Natural killer cell (primary cell): ENCODE data around the gene CHKA. TPM values are rescaled to one million over a fixed set of nuclear protein-coding genes. Genes with fewer than 3 reads are reported as not detected.
A peak's percentile ranks its signal among the peaks of the same experiment; 100 is the strongest.

ENCODE experiments used
- ATAC-seq, 3 donors: fragments of 150-1000 bp in 2 of 3; fragments of 200-7000 bp in 1 of 3; cut with Tn5 transposase; 1 replicate in 1 of 3; 2 replicates in 2 of 3; pipeline ENCODE4 v1.10.0; 2021; ENCODE audit warnings: mild to moderate bottlenecking in 2 of 3, moderate library complexity in 2 of 3
- DNase-seq, 2 donors: peaks; one replicate each; pipeline versions ENCODE4 v3.0.0 to v3.0.0-alpha.2; 2013 to 2021; ENCODE audit warnings: mixed read lengths in 1 of 2
- H3K27ac ChIP-seq: one replicate; pipeline ENCODE4 v1.5.1; 2013; ENCODE audit warnings: mild to moderate bottlenecking, low read length
- H3K27me3 ChIP-seq: one replicate; pipeline ENCODE4 v1.6.1; 2013; ENCODE audit warnings: low read length; ENCODE audit not compliant: control insufficient read depth, insufficient read depth
- H3K36me3 ChIP-seq: one replicate; pipeline ENCODE4 v1.6.1; 2013; ENCODE audit warnings: low read length; ENCODE audit not compliant: control insufficient read depth, insufficient read depth
- H3K4me1 ChIP-seq: one replicate; pipeline ENCODE4 v1.6.1; 2013; ENCODE audit warnings: low read length; ENCODE audit not compliant: control insufficient read depth, insufficient read depth
- H3K4me3 ChIP-seq: one replicate; pipeline ENCODE4 v1.5.1; 2013; ENCODE audit warnings: low read length
- H3K9me3 ChIP-seq: one replicate; pipeline ENCODE4 v1.6.1; 2013; ENCODE audit warnings: low read length; ENCODE audit not compliant: control insufficient read depth, insufficient read depth
- H3K27ac Mint-ChIP-seq, 2 donors: one replicate each; pipeline ENCODE4 v1.8.0; 2022; ENCODE audit warnings: mild to moderate bottlenecking in 2 of 2, mixed read lengths in 2 of 2, moderate library complexity in 1 of 2
- H3K27me3 Mint-ChIP-seq, 2 donors: one replicate each; pipeline ENCODE4 v1.8.0; 2022; ENCODE audit warnings: low read depth in 2 of 2, mixed read lengths in 2 of 2
- H3K36me3 Mint-ChIP-seq: one replicate; pipeline ENCODE4 v1.8.0; 2022; ENCODE audit warnings: mixed read lengths
- H3K4me1 Mint-ChIP-seq, 2 donors: one replicate each; pipeline ENCODE4 v1.8.0; 2022; ENCODE audit warnings: mixed read lengths in 2 of 2
- H3K4me3 Mint-ChIP-seq: one replicate; pipeline ENCODE4 v1.8.0; 2022; ENCODE audit warnings: mild to moderate bottlenecking, moderate library complexity, mixed read lengths
- H3K9me3 Mint-ChIP-seq, 2 donors: one replicate each; pipeline ENCODE4 v1.8.0; 2022; ENCODE audit warnings: mixed read lengths in 2 of 2
- WGBS: methylation state at CpG from one replicate; pipeline ENCODE4 v1.1.7; 2013; ENCODE audit warnings: missing lambda C conversion rate; ENCODE audit not compliant: insufficient coverage; 5-methylcytosine and 5-hydroxymethylcytosine counted together
- intact Hi-C: fragments of 100-400 bp; cut with micrococcal nuclease; formaldehyde crosslinking; loops from one replicate; pipeline ENCODE4 v1.14.2; 2022
- total RNA-seq, 4 donors: library from RNA; stranded (reverse); fragments of 120-200 nt in 1 of 4; gene quantifications; one replicate each; pipeline versions ENCODE4 v1.2.3 to v1.2.4, GENCODE V29; 2013 to 2022
- TF ChIP-seq, protein P1 (sequence below): fragments of 200-600 bp; IDR thresholded peaks from one replicate; pipeline ENCODE4 v1.8.0; 2022; ENCODE audit warnings: antibody characterized with exemption

Gene CHKA
- total RNA-seq, 3 donors from 2014 or later (not counting 1 experiment from before 2014, with no cell fraction given) = 15.8 to 24.6 (median 24.4) TPM

DNA sequence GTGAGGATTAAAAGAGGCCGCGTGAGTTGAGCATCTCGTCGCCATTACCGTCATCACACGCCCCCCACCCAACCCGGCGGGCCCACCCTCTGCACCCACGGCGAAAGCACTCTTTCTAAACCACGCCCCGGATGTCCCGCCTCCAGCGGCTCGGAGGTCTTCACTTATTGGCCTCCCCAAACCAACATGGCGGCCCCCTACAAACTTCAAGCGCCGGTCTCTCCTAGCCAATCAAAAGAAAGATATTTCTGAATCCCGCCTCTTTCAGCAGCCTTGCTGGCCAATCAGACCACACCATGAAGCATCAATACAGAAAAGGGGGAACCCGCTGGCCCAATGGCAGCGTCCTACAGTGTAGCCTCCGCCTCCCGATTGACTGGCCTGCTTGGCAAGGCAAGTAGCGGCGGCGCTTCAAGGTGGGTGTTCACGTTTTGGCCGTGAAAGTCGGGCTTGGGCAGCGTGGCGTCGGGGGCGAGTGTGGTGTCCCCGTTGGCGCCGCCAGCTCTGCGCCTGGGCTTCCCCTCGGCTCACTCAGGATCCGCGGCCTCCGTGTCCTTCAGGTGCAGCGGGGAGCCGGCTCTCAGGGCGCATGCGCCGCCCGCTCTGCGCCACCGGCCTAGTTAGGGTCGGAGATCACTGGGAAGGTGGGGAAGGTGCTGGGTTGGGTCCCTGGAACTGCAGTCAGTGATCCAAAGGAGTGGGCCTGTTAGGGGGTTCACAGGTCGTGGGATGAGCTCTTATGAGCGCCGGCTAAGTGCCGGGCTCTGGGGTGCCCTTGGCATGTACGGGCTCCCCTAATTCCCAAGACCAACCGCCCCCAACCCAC is 90.7 kb downstream of the CHKA start, which contains the start of gene NDUFS8:
NDUFS8 (plus strand) TSS at position 364 of the 826 bp plus-strand sequence. CDS start 1,471 bp downstream, outside the sequence.
- Mint-ChIP-seq H3K36me3 (no peaks in the 10 kb centered on the region), H3K4me1 (peaks cover 18 to 41% of the 10 kb centered on the region in 2 donors), H3K4me3 (peak within 1 kb of the TSS; percentile 92), H3K27ac (peak within 1 kb of the TSS; percentile 88 to 89), H3K27me3 (no peaks in the 10 kb centered on the region), H3K9me3 (no peaks in the 10 kb centered on the region)
- intact Hi-C loops = loop anchor here (1.0 kb wide), 1 partner anchor 10 kb away; no protein-coding TSS in a partner anchor
- peak; percentile 92 to 99 (median 96) for ATAC-seq
- Histone ChIP-seq H3K36me3 (peaks cover 15% of the 10 kb centered on the region), H3K4me3 (peak within 1 kb of the TSS; percentile 87), H3K9me3 (no peaks in the 10 kb centered on the region), H3K4me1 (peaks cover 57% of the 10 kb centered on the region), H3K27me3 (no peaks in the 10 kb centered on the region), H3K27ac (peak within 1 kb of the TSS; percentile 69)
- TF ChIP-seq, protein P1, sequence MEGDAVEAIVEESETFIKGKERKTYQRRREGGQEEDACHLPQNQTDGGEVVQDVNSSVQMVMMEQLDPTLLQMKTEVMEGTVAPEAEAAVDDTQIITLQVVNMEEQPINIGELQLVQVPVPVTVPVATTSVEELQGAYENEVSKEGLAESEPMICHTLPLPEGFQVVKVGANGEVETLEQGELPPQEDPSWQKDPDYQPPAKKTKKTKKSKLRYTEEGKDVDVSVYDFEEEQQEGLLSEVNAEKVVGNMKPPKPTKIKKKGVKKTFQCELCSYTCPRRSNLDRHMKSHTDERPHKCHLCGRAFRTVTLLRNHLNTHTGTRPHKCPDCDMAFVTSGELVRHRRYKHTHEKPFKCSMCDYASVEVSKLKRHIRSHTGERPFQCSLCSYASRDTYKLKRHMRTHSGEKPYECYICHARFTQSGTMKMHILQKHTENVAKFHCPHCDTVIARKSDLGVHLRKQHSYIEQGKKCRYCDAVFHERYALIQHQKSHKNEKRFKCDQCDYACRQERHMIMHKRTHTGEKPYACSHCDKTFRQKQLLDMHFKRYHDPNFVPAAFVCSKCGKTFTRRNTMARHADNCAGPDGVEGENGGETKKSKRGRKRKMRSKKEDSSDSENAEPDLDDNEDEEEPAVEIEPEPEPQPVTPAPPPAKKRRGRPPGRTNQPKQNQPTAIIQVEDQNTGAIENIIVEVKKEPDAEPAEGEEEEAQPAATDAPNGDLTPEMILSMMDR = no peak
- DNase-seq = peak; percentile 93 to 97
- 0% methylated on average over 51 of the region's 56 CpGs for WGBS

DNA sequence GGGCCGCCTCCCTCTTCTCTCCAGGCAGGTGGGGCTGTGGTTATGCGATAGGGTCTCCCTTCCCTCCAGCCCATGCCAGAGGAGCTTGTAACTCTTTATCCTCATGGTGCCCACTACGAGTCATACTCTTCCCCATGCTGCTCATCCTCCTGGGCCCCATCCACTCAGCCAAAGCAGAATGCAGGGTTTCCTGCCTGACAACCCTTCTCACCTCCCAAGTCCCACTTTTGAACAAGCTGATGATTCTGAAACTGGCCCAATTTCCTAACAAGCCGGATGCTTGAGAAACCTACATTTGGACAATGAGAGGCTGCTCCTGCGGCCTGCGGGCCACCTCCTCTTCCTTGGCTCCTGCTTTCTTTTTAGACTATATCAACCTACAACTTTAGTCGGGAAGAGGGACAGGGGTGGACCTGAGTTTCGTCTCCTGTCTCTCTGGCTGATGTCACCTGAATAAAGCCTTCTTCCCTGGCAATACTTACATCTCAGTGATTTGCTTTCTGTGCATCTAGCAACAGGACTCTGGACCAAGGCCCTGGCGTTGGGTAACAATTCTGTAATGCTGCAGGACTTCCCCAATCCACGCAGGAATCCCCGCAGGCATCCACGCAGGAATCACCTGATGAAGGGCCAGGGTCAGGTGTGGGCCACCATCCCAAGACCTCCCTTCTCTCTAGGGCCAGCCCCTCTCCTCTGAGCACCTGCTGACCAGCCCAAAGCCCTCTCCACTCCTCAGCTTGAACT is 92.2 kb downstream of the CHKA start:
- Mint-ChIP-seq H3K36me3 (no peaks in the 10 kb centered on the region), H3K27me3 (no peaks in the 10 kb centered on the region), H3K9me3 (no peaks in the 10 kb centered on the region), H3K4me1 (peaks cover 18 to 48% of the 10 kb centered on the region in 2 donors), H3K27ac (peak overlapping the region in 1 of 2 donors; percentile 89), H3K4me3 (peak overlapping the region; percentile 92)
- ATAC-seq = no peak
- Histone ChIP-seq H3K4me3 (no peak overlapping the region), H3K27ac (no peak overlapping the region), H3K9me3 (no peaks in the 10 kb centered on the region), H3K4me1 (peaks cover 58% of the 10 kb centered on the region), H3K36me3 (peaks cover 13% of the 10 kb centered on the region), H3K27me3 (no peaks in the 10 kb centered on the region)
- 93% methylated on average over 12 of the region's 12 CpGs for WGBS
- intact Hi-C loops = no loop called here
- TF ChIP-seq, protein P1 = no peak
- DNase-seq = no peak

DNA sequence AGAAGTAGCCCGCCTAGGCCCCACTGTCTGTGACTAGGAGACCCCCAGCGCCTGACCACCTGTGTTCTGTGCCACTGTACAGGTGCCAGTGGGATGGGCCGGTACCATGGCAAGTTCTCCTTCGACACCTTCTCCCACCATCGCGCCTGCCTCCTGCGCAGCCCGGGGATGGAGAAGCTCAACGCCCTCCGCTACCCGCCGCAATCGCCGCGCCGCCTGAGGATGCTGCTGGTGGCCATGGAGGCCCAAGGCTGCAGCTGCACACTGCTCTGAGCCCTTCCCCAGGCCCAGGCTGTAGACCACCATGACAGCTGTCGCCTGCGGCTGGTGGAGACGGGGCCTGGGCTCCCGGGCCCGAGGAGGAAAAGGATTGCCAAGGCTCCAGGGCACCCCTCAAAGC is 93.5 kb downstream of the CHKA start:
- H3K36me3 Mint-ChIP-seq = no peaks in the 10 kb centered on the region
- intact Hi-C loops = no loop called here
- ATAC-seq (no peak), DNase-seq (no peak)
- Histone ChIP-seq H3K27me3 (no peaks in the 10 kb centered on the region), H3K9me3 (no peaks in the 10 kb centered on the region), H3K4me3 (no peak overlapping the region), H3K4me1 (peaks cover 55% of the 10 kb centered on the region), H3K36me3 (no peaks in the 10 kb centered on the region), H3K27ac (no peak overlapping the region)
- no peak overlapping the region for H3K27ac Mint-ChIP-seq
- H3K4me3 Mint-ChIP-seq = no peak overlapping the region
- 97% methylated on average over 21 of the region's 21 CpGs for WGBS
- no peaks in the 10 kb centered on the region for H3K9me3 Mint-ChIP-seq
- TF ChIP-seq, protein P1 = no peak
- H3K4me1 Mint-ChIP-seq = peaks cover 18 to 48% of the 10 kb centered on the region in 2 donors
- no peaks in the 10 kb centered on the region for H3K27me3 Mint-ChIP-seq
